Measurements from ENCODE around the gene STRIP1. TPM values are rescaled to one million over a fixed set of nuclear protein-coding genes. Genes with fewer than 3 reads are reported as not detected.

The STRIP1 gene
- total and polyA plus RNA-seq, 2 of the 8 experiments (the other 6 are each of a cell fraction or from before 2014, with no cell fraction given), result 21.3 to 45.6 TPM

GRCh38 chr1:110007046-110007830 lies 27.2 kb upstream of the STRIP1 start (continued):
- TF ChIP-seq CHD7 (IDR thresholded peaks at IDR 0.05; ENCODE audit: insufficient replicate concordance, low read length) (no peak), ATF3 (IDR thresholded peaks at IDR 0.05; ENCODE audit: insufficient read depth, low read depth, low read length) (no peak), SIN3A (conservative IDR thresholded peaks at IDR 0.05 in 1 of 2, IDR thresholded peaks at IDR 0.05 in 1 of 2; ENCODE audit: low read depth in 1 of 2, low read length in 2 of 2) (no peak)
- TF ChIP-seq, protein P1, sequence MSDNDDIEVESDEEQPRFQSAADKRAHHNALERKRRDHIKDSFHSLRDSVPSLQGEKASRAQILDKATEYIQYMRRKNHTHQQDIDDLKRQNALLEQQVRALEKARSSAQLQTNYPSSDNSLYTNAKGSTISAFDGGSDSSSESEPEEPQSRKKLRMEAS (IDR thresholded peaks at IDR 0.05), result no peak
